Keratinocyte (primary cell): ENCODE results near the gene ZCCHC7. TPM values are rescaled to one million over a fixed set of nuclear protein-coding genes. Genes with fewer than 3 reads are reported as not detected.

Experiments used
- DNase-seq: peaks from one replicate; pipeline ENCODE4 v3.0.0-alpha.2; 2011; ENCODE audit warnings: low read depth, missing footprints, low spot score
- FAIRE-seq: peaks from 2 replicates; lab custom pipeline; 2011; peaks lifted over from hg19 to GRCh38; lab: Jason Lieb, UNC
- H2AFZ ChIP-seq: 2 replicates; pipeline ENCODE4 v1.6.0; 2012; ENCODE audit warnings: low read length, control low read depth, inconsistent platforms; ENCODE audit not compliant: control insufficient read depth
- H3K27ac ChIP-seq: 2 replicates; pipeline ENCODE4 v1.5.1; 2011; ENCODE audit warnings: low read length; ENCODE audit not compliant: control insufficient read depth, insufficient read depth
- H3K27me3 ChIP-seq: 3 replicates; pipeline ENCODE4 v1.6.0; 2011; ENCODE audit warnings: low read length; ENCODE audit not compliant: control insufficient read depth, insufficient read depth; ENCODE audit errors: extremely low read depth
- H3K36me3 ChIP-seq, 2 experiments: 2 replicates in 1 of 2; 3 replicates in 1 of 2; pipeline ENCODE4 v1.5.1; 2011; ENCODE audit warnings: low read length in 2 of 2, mild to moderate bottlenecking in 1 of 2; ENCODE audit not compliant: control insufficient read depth in 2 of 2, insufficient read depth in 2 of 2; ENCODE audit errors: extremely low read depth in 1 of 2
- H3K4me1 ChIP-seq: 3 replicates; pipeline ENCODE4 v1.5.1; 2011; ENCODE audit warnings: low read length; ENCODE audit not compliant: control insufficient read depth, insufficient read depth; ENCODE audit errors: extremely low read depth
- H3K4me2 ChIP-seq: 3 replicates; pipeline ENCODE4 v1.6.0; 2011; ENCODE audit warnings: low read depth, low read length; ENCODE audit not compliant: control insufficient read depth, insufficient read depth; ENCODE audit errors: extremely low read depth
- H3K4me3 ChIP-seq, 3 experiments: fragments of 200-600 bp in 1 of 3; sonication (generic) in 1 of 3; 2 replicates in 2 of 3; 3 replicates in 1 of 3; pipeline ENCODE4 v1.5.1; 2011 to 2016; ENCODE audit warnings: low read length in 3 of 3, mild to moderate bottlenecking in 3 of 3, control low read depth in 2 of 3, inconsistent platforms in 1 of 3, low read depth in 1 of 3, mixed read lengths in 1 of 3, mixed run types in 1 of 3, moderate library complexity in 1 of 3; ENCODE audit not compliant: control insufficient read depth in 2 of 3, insufficient read depth in 2 of 3; ENCODE audit errors: extremely low read depth in 1 of 3
- H3K79me2 ChIP-seq: 2 replicates; pipeline ENCODE4 v1.6.0; 2012; ENCODE audit warnings: low read length; ENCODE audit not compliant: control insufficient read depth, insufficient read depth
- H3K9ac ChIP-seq: 3 replicates; pipeline ENCODE4 v1.6.0; 2011; ENCODE audit warnings: low read length; ENCODE audit not compliant: control insufficient read depth, insufficient read depth; ENCODE audit errors: extremely low read depth
- H3K9me1 ChIP-seq: 3 replicates; pipeline ENCODE4 v1.6.0; 2011; ENCODE audit warnings: low read length; ENCODE audit not compliant: control insufficient read depth, insufficient read depth; ENCODE audit errors: extremely low read depth
- H3K9me3 ChIP-seq: 2 replicates; pipeline ENCODE4 v1.5.1; 2012; ENCODE audit warnings: low read depth, low read length; ENCODE audit not compliant: control insufficient read depth
- H4K20me1 ChIP-seq: 3 replicates; pipeline ENCODE4 v1.6.0; 2011; ENCODE audit warnings: low read length; ENCODE audit not compliant: control insufficient read depth, insufficient read depth; ENCODE audit errors: extremely low read depth
- EZH2 ChIP-seq: IDR thresholded peaks from one replicate; pipeline ENCODE4 v1.6.1; 2012; ENCODE audit warnings: inconsistent platforms, mild to moderate bottlenecking, low read length, moderate library complexity
- dilution Hi-C: fragments of 300-500 bp; cut with MboI; formaldehyde crosslinking; loops from one replicate; pipeline ENCODE4 v1.7.0; 2020; ENCODE audit warnings: low sequenced_read_pairs; ENCODE audit not compliant: extremely low pct_ligation_motif_present
- polyA plus RNA-seq, 5 experiments: library from polyadenylated mRNA; depleted of rRNA in 3 of 5; stranded (reverse) in 3 of 5; stranded (forward) in 1 of 5; unstranded in 1 of 5; fragments of >200 nt; gene quantifications; 1 replicate in 1 of 5; 2 replicates in 3 of 5; 3 replicates in 1 of 5; pipeline versions ENCODE4 v1.2.1 to v1.2.3, GENCODE V29; 2011 to 2012; ENCODE audit warnings: missing spikeins in 2 of 5, low read depth in 1 of 5, low replicate concordance in 1 of 5
- TF ChIP-seq, protein P1 (sequence below), 3 experiments: IDR thresholded peaks in 1 of 3; conservative IDR thresholded peaks in 1 of 3; optimal IDR thresholded peaks in 1 of 3; 2 replicates in 2 of 3; 3 replicates in 1 of 3; pipeline versions ENCODE3 to v1.5.1; 2011; ENCODE audit warnings: low read length in 3 of 3, mild to moderate bottlenecking in 3 of 3, moderate library complexity in 2 of 3, control low read depth in 1 of 3, inconsistent platforms in 1 of 3; ENCODE audit not compliant: insufficient read depth in 2 of 3; ENCODE audit errors: extremely low read depth in 1 of 3

Gene ZCCHC7
- polyA plus RNA-seq, 1 donor (not counting 4 experiments of a cell fraction or from before 2014, with no cell fraction given) = 16.5 TPM

DNA sequence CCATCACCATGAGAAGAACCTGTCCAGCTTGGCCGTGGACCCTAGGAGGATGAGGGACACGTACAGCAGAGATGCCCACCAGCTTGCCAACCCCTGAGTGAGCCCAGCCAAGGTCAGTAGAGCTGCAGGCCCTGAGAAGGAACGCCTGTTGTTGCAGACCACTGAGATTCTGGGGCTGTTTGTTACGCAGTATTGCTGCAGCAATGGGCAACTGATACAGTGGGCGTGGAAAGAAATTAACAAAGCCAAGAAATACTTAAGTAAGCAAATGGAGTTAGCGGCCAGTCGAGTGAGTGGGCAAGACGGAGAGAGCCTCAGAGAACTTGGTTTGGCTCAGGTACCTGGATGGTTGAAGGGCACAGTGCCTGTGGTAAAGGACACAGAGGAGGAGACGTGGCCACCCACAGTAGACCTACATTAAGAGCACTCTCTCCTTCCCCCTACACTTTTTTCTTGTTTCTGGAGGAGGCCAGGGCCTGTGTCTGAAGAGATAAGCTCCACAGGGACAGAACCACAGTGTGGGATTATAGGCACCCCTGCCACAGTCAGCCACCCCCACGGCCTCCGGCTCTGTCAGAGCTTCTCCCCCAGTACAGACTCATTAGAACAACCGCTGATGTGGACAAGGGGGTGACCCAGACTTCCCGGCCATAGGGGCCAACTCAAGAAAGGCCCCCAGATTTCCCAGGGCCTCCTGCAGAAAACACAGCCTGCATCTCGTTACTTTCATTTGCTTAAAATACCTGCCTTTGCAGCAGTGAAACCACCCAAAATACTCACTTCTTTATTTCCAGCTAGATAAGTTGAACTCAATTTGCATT lies 262.0 kb downstream of the ZCCHC7 start:
- no peaks in the 10 kb centered on the region for H4K20me1 ChIP-seq
- no peaks in the 10 kb centered on the region for H3K27me3 ChIP-seq
- no peak overlapping the region for H3K9ac ChIP-seq
- no peak for TF ChIP-seq EZH2
- H2AFZ ChIP-seq = no peak overlapping the region
- H3K9me3 ChIP-seq = no peaks in the 10 kb centered on the region
- no peaks in the 10 kb centered on the region for H3K79me2 ChIP-seq
- DNase-seq (no peak), FAIRE-seq (no peak)
- H3K9me1 ChIP-seq = no peaks in the 10 kb centered on the region
- H3K36me3 ChIP-seq = no peaks in the 10 kb centered on the region
- dilution Hi-C loops = no loop called here
- no peak overlapping the region for H3K4me3 ChIP-seq
- no peak overlapping the region for H3K4me2 ChIP-seq
- no peaks in the 10 kb centered on the region for H3K4me1 ChIP-seq
- H3K27ac ChIP-seq = no peak overlapping the region

DNA sequence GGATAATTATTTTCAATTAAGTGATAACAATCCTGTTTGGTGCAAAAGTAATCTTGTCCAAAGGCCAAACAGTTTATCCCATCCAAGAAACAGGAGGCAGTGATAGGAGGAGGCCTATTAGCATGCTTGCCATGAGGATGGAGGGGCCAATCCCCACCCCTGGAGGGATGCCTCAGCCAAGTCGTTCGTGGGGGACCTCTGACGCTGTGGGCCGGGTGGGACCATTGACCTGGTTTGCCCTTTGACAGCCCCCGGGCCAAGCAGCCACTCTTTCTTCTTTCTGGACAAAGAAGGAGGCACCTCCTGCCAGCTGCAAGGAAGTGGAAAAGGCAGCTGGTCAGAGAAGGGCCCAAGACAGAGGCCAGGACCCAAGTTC lies 262.6 kb downstream of the ZCCHC7 start:
- Histone ChIP-seq H3K4me2 (no peak overlapping the region), H3K79me2 (no peaks in the 10 kb centered on the region), H3K36me3 (no peaks in the 10 kb centered on the region), H2AFZ (no peak overlapping the region), H3K27me3 (no peaks in the 10 kb centered on the region), H3K4me1 (no peaks in the 10 kb centered on the region), H3K9me3 (no peaks in the 10 kb centered on the region), H4K20me1 (no peaks in the 10 kb centered on the region), H3K27ac (no peak overlapping the region), H3K9ac (no peak overlapping the region), H3K9me1 (no peaks in the 10 kb centered on the region), H3K4me3 (no peak overlapping the region)
- dilution Hi-C loops = no loop called here
- TF ChIP-seq, protein P1, sequence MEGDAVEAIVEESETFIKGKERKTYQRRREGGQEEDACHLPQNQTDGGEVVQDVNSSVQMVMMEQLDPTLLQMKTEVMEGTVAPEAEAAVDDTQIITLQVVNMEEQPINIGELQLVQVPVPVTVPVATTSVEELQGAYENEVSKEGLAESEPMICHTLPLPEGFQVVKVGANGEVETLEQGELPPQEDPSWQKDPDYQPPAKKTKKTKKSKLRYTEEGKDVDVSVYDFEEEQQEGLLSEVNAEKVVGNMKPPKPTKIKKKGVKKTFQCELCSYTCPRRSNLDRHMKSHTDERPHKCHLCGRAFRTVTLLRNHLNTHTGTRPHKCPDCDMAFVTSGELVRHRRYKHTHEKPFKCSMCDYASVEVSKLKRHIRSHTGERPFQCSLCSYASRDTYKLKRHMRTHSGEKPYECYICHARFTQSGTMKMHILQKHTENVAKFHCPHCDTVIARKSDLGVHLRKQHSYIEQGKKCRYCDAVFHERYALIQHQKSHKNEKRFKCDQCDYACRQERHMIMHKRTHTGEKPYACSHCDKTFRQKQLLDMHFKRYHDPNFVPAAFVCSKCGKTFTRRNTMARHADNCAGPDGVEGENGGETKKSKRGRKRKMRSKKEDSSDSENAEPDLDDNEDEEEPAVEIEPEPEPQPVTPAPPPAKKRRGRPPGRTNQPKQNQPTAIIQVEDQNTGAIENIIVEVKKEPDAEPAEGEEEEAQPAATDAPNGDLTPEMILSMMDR (optimal IDR thresholded peaks at IDR 0.05 in 1 of 3, IDR thresholded peaks at IDR 0.05 in 1 of 3, conservative IDR thresholded peaks at IDR 0.05 in 1 of 3; ENCODE audit: extremely low read depth in 1 of 3, insufficient read depth in 2 of 3, low read length in 3 of 3) = no peak
- TF ChIP-seq EZH2 = no peak
- DNase-seq = no peak
- no peak for FAIRE-seq
